Endometrial microvascular endothelial cells (primary cell): Measurements from ENCODE around the gene FTO. TPM values are rescaled to one million over a fixed set of nuclear protein-coding genes. Genes with fewer than 3 reads are reported as not detected.

ENCODE experiments used
- in situ Hi-C: cut with HindIII; loops from 2 replicates; pipeline ENCODE4 v1.10.0; 2017; ENCODE audit warnings: low sequenced_read_pairs, low pct_unique_long_range_greater_than_20kb; ENCODE audit errors: inconsistent ontology term
- total RNA-seq: library from RNA; depleted of rRNA; stranded (reverse); fragments of >200 nt; gene quantifications from one replicate; pipeline ENCODE4 v1.2.3, GENCODE V29; 2015; ENCODE audit errors: inconsistent ontology term

FTO gene
- total RNA-seq, 1 donor from 2014 or later, result 128 TPM

GRCh38 chr16:53773150-53773846, 69.3 kb downstream of the FTO start:
- in situ Hi-C loops, result no loop called here

- in situ Hi-C loops, result no loop called here
These were observed 69.9 kb downstream of the FTO start for GRCh38 chr16:53773881-53774280.

GRCh38 chr16:53775106-53775820, 71.3 kb downstream of the FTO start:
- in situ Hi-C loops, result no loop called here

GRCh38 chr16:53775821-53776431, 72.0 kb downstream of the FTO start:
- in situ Hi-C loops, result no loop called here

GRCh38 chr16:53779186-53779585, 75.2 kb downstream of the FTO start:
- in situ Hi-C loops, result no loop called here

- in situ Hi-C loops, result no loop called here
These were observed 76.1 kb downstream of the FTO start for GRCh38 chr16:53780051-53780450.

GRCh38 chr16:53781023-53781605, 77.2 kb downstream of the FTO start:
- in situ Hi-C loops, result no loop called here

GRCh38 chr16:53782148-53782547, 78.2 kb downstream of the FTO start:
- in situ Hi-C loops, result no loop called here

GRCh38 chr16:53784291-53784690, 80.3 kb downstream of the FTO start:
- in situ Hi-C loops, result no loop called here

- in situ Hi-C loops, result no loop called here
These were observed 81.1 kb downstream of the FTO start for GRCh38 chr16:53785044-53785443.

- in situ Hi-C loops, result no loop called here
These were observed 82.0 kb downstream of the FTO start for GRCh38 chr16:53785916-53786315.

GRCh38 chr16:53787423-53787822, 83.5 kb downstream of the FTO start:
- in situ Hi-C loops, result no loop called here

- in situ Hi-C loops, result no loop called here
These were observed 85.2 kb downstream of the FTO start for GRCh38 chr16:53789137-53789536.

- in situ Hi-C loops, result no loop called here
These were observed 88.4 kb downstream of the FTO start for GRCh38 chr16:53792161-53792951.

GRCh38 chr16:53803451-53803850, 99.5 kb downstream of the FTO start:
- in situ Hi-C loops, result no loop called here

GRCh38 chr16:53803998-53804397, 100.0 kb downstream of the FTO start:
- in situ Hi-C loops, result no loop called here

- in situ Hi-C loops, result no loop called here
These were observed 100.5 kb downstream of the FTO start for GRCh38 chr16:53804467-53804866.

- in situ Hi-C loops, result no loop called here
These were observed 101.2 kb downstream of the FTO start for GRCh38 chr16:53805113-53805512.

GRCh38 chr16:53805752-53806151, 101.8 kb downstream of the FTO start:
- in situ Hi-C loops, result no loop called here
